GM23248 (cell line): Measurements from ENCODE around the gene PRCP.

Experiments
- EZH2 ChIP-seq: fragments of 200-600 bp; sonication (generic); IDR thresholded peaks from 2 replicates; pipeline ENCODE4 v1.6.1; 2018; ENCODE audit warnings: antibody characterized with exemption, mild to moderate bottlenecking; ENCODE audit not compliant: insufficient read depth, poor library complexity, severe bottlenecking
- EZH2phosphoT487 ChIP-seq: fragments of 200-600 bp; sonication (generic); IDR thresholded peaks from 2 replicates; pipeline ENCODE4 v1.6.1; 2018; ENCODE audit warnings: antibody characterized with exemption, moderate library complexity, mild to moderate bottlenecking, low read depth; ENCODE audit not compliant: insufficient read depth

DNA sequence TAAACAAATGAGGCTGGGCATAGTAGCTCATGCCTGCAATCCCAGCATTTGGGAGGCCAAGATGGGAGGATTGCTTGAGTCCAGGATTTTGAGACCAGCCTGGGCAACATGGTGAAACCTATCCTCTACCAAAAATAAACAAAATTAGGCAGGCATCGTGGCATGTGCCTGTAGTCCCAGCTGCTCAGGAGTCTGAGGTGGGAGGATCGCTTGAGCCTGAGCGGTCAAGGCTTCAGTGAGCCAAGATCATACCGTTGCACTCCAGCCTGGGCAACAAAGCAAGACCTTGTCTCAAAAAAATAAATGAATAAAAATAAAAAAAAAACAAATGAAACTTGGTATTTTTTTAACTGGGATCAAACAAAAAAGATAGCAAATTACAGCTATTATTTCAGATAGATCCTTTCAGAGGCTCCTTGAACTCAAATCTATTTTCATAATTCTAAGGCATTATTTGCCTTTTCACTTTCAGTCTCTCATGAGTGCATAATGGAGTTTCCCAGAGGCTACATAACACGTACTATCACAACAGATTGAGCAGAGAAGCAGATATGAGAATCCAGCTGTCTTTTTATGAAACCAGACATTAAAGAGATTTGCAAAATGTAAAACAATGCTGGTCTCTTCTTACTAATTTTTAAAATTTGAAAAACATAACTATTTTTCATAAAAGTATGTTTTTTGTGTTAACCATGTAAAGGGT, 24.4 kb upstream of the PRCP start:
- TF ChIP-seq EZH2 (no peak), EZH2phosphoT487 (no peak)
